PC-9 (cell line): ENCODE results near the gene CDKN1A. TPM values are rescaled to one million over a fixed set of nuclear protein-coding genes. Genes with fewer than 3 reads are reported as not detected.
"Not testable (repeated sequence)": the region's sequence is repeated elsewhere in the genome, so short reads cannot be mapped to it uniquely, and the experiment has no call there.

ENCODE experiments used
- BruUV-seq: library from RNA; stranded (reverse); fragments of 400-500 nt; replicated peaks from 2 replicates; lab custom pipeline; 2021; lab: Mats Ljungman, UMichigan
- CTCF ChIA-PET: fragments of 300-600 bp; sonication (Branson Sonifier 250); formaldehyde crosslinking; loops from one replicate; lab custom pipeline; 2022; ENCODE audit warnings: antibody characterized with exemption; lab: Charles Lee
- POLR2A ChIA-PET: fragments of 300-600 bp; sonication (Branson Sonifier 250); formaldehyde crosslinking; loops from one replicate; lab custom pipeline; 2022; ENCODE audit warnings: antibody characterized with exemption; ENCODE audit not compliant: unreplicated experiment; lab: Charles Lee
- DNase-seq, 2 experiments: peaks; one replicate each; pipeline versions ENCODE4 v3.0.0 to v3.0.0-alpha.2; 2015 to 2022; ENCODE audit warnings: mixed read lengths in 1 of 2
- H2AFZ ChIP-seq: fragments of 200-600 bp; sonication (generic); 2 replicates; pipeline ENCODE4 v1.8.1; 2017; ENCODE audit warnings: antibody characterized with exemption
- H3F3A ChIP-seq: fragments of 200-600 bp; sonication (generic); 2 replicates; pipeline ENCODE4 v1.8.1; 2017; ENCODE audit warnings: antibody characterized with exemption, mild to moderate bottlenecking, low read depth; ENCODE audit not compliant: insufficient read depth
- H3K27ac ChIP-seq: fragments of 200-600 bp; sonication (generic); 2 replicates; pipeline ENCODE4 v1.6.1; 2016; ENCODE audit warnings: mixed run types
- H3K27me3 ChIP-seq: fragments of 200-600 bp; sonication (generic); 2 replicates; pipeline ENCODE4 v1.6.1; 2016; ENCODE audit warnings: low read depth, mixed run types; ENCODE audit not compliant: insufficient read depth
- H3K36me3 ChIP-seq: fragments of 200-600 bp; sonication (generic); 2 replicates; pipeline ENCODE4 v1.6.1; 2016; ENCODE audit warnings: low read depth, mixed run types
- H3K4me1 ChIP-seq: fragments of 200-600 bp; sonication (generic); replicated peaks from 2 replicates; pipeline ENCODE4 v1.6.1; 2016; ENCODE audit warnings: mixed run types; ENCODE audit not compliant: insufficient read depth
- H3K4me2 ChIP-seq: fragments of 200-600 bp; sonication (generic); 2 replicates; pipeline ENCODE4 v1.6.1; 2017; ENCODE audit warnings: mixed run types
- H3K4me3 ChIP-seq: fragments of 200-600 bp; sonication (generic); 2 replicates; pipeline ENCODE4 v1.6.1; 2016; ENCODE audit warnings: mixed run types
- H3K79me2 ChIP-seq: fragments of 200-600 bp; sonication (generic); 2 replicates; pipeline ENCODE4 v1.6.1; 2017; ENCODE audit warnings: low read depth, mixed run types
- H3K9me2 ChIP-seq: fragments of 200-600 bp; sonication (generic); 2 replicates; pipeline ENCODE4 v1.8.1; 2017; ENCODE audit warnings: mild to moderate bottlenecking; ENCODE audit not compliant: insufficient read depth
- H3K9me3 ChIP-seq: fragments of 200-600 bp; sonication (generic); 2 replicates; pipeline ENCODE4 v1.8.1; 2016; ENCODE audit warnings: low read depth; ENCODE audit not compliant: insufficient read depth
- H4K20me1 ChIP-seq: fragments of 200-600 bp; sonication (generic); 2 replicates; pipeline ENCODE4 v1.8.1; 2017; ENCODE audit not compliant: insufficient read depth
- EZH2 ChIP-seq: fragments of 200-600 bp; sonication (generic); IDR thresholded peaks from 2 replicates; pipeline ENCODE4 v1.8.0; 2017; ENCODE audit warnings: antibody characterized with exemption, low read depth
- intact Hi-C: fragments of 100-400 bp; cut with micrococcal nuclease; formaldehyde crosslinking; loops from one replicate; pipeline ENCODE4 v1.10.0; 2022; ENCODE audit not compliant: unreplicated experiment
- total RNA-seq: library from RNA; stranded (reverse); gene quantifications from 2 replicates; pipeline ENCODE4 v1.2.3, GENCODE V29; 2021
- TF ChIP-seq, protein P1 (sequence below): fragments of 200-600 bp; sonication (generic); conservative IDR thresholded peaks from 2 replicates; pipeline ENCODE4 v1.6.1; 2017; ENCODE audit warnings: mixed run types, antibody characterized with exemption, mild to moderate bottlenecking, moderate library complexity

Gene CDKN1A
- total RNA-seq, 1 experiment from 2014 or later, result 14.8 TPM

DNA sequence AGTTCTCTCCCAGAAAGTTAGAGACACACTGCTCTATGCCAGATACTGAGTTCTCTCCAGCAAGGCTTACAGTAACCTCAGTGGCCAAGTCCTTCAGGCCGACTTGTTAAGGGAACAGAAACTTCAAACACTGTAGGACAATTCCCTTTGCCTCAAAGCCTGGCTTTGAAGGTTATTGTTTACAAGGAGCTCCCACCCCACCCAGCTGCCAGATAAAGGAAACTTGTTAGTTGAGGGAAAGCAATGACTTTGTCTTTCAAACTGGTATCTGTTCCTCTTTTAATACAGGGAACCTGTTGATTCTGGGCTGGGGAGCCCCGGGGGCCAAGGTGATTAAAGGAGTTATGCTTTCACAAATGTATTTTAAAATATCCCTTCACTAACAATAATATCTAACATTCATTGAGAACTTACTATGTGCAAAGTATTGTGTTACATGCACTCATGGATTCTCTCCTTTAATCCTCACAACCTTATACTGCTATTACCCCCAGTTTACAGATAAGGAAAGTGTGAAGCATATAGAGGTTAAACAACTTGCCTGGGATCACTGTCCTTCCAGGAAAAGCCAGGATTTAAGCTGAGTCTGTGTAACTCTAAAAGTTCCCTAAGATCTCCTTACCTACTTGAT lies 27.6 kb upstream of the CDKN1A start:
- TF ChIP-seq EZH2, result no peak
- TF ChIP-seq, protein P1, sequence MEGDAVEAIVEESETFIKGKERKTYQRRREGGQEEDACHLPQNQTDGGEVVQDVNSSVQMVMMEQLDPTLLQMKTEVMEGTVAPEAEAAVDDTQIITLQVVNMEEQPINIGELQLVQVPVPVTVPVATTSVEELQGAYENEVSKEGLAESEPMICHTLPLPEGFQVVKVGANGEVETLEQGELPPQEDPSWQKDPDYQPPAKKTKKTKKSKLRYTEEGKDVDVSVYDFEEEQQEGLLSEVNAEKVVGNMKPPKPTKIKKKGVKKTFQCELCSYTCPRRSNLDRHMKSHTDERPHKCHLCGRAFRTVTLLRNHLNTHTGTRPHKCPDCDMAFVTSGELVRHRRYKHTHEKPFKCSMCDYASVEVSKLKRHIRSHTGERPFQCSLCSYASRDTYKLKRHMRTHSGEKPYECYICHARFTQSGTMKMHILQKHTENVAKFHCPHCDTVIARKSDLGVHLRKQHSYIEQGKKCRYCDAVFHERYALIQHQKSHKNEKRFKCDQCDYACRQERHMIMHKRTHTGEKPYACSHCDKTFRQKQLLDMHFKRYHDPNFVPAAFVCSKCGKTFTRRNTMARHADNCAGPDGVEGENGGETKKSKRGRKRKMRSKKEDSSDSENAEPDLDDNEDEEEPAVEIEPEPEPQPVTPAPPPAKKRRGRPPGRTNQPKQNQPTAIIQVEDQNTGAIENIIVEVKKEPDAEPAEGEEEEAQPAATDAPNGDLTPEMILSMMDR, result no peak
- Histone ChIP-seq H3F3A (no peaks in the 10 kb centered on the region), H3K4me1 (peaks cover 5% of the 10 kb centered on the region; the same call in 1 of the 2 replicates), H3K4me3 (no peak overlapping the region), H3K4me2 (no peak overlapping the region), H3K79me2 (no peaks in the 10 kb centered on the region), H3K9me2 (no peaks in the 10 kb centered on the region), H3K36me3 (no peaks in the 10 kb centered on the region), H3K27ac (no peak overlapping the region), H3K27me3 (no peaks in the 10 kb centered on the region), H4K20me1 (no peaks in the 10 kb centered on the region), H2AFZ (no peak overlapping the region), H3K9me3 (no peaks in the 10 kb centered on the region)
- no peak for DNase-seq
- POLR2A ChIA-PET, result interaction anchor here (0.6 kb wide), 1 partner anchor 841 kb away, joined by 4 read pairs; no protein-coding TSS in a partner anchor
- no TSS peak for BruUV-seq
- intact Hi-C loops, result no loop called here
- CTCF ChIA-PET, result no interaction called here

DNA sequence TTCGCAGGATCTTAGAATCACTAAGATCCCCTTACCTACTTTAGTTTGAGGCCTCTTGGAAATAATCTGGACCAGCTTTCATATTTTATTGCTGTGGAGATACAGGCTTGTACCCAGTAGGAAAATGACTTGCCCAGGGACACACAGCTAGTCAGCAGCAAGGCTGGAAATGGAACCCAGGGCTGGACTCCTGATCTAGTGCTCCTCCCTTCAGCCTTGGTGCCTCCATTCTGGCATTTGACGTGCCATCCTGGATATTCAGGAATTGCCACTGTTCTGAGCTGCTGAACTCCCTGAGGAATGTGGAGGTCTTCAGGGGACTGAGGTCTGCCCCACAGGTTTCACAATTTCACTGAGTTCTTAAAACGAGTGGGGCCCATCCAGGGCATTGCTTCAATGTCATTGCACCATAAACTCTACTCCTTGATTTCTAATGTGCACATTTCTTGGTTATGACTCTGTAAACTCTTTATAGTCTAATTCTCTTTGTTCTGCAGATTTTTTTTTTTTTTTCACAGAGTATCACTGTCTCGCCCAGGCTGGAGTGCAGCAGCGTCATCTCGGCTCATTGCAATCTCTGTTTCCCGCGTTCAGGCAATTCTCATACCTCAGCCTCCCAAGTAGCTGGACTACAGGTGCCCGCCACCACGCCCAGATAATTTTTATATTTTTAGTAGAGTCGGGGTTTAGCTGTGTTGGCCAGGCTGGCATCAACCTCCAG lies 26.7 kb upstream of the CDKN1A start:
- Histone ChIP-seq H3K9me2 (no peaks in the 10 kb centered on the region), H2AFZ (no peak overlapping the region), H3K36me3 (no peaks in the 10 kb centered on the region), H3K79me2 (no peaks in the 10 kb centered on the region), H3F3A (no peaks in the 10 kb centered on the region), H3K27me3 (no peaks in the 10 kb centered on the region), H4K20me1 (no peaks in the 10 kb centered on the region), H3K4me1 (peaks cover 5% of the 10 kb centered on the region; the same call in 1 of the 2 replicates), H3K4me2 (no peak overlapping the region), H3K4me3 (no peak overlapping the region), H3K9me3 (no peaks in the 10 kb centered on the region), H3K27ac (no peak overlapping the region)
- ChIA-PET CTCF (no interaction called here), POLR2A (no interaction called here)
- no peak for TF ChIP-seq EZH2
- TF ChIP-seq, protein P1, result no peak
- DNase-seq, result no peak
- no TSS peak for BruUV-seq
- intact Hi-C loops, result no loop called here

DNA sequence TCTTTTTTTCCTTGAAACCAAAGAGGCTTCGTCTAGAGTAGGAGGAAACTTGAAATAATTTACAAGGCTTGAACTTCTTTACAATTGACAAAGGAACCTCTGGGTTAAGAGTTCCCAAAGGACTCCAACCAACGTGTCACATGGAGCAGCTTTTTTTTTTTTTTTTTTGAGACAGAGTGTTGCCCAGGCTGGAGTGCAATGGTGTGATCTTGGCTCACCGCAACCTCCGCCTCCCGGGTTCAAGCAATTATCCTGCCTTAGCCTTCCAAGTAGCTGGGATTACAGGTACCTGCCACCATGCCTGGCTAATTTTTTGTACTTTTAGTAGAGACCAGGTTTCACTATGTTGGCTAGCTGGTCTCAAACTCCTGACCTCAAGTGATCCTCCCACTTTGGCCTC lies 24.0 kb upstream of the CDKN1A start:
- H3K9me2 ChIP-seq, H3K27me3 ChIP-seq, H3K4me1 ChIP-seq, CTCF ChIA-PET, H3K79me2 ChIP-seq, H3K27ac ChIP-seq, H4K20me1 ChIP-seq, intact Hi-C loops, DNase-seq, H3K4me2 ChIP-seq, H2AFZ ChIP-seq, H3K36me3 ChIP-seq, H3K4me3 ChIP-seq, BruUV-seq, H3F3A ChIP-seq, H3K9me3 ChIP-seq: not testable (repeated sequence)
- POLR2A ChIA-PET, result interaction anchor here (0.7 kb wide), 1 partner anchor 21 kb away, joined by 3 read pairs; no protein-coding TSS in a partner anchor
